ENCODE results near the gene PCGF2.

GRCh38 chr17:38717139-38717745, 30.9 kb downstream of the PCGF2 start:
- TF ChIP-seq CTCF (IDR thresholded peaks at IDR 0.05) = no peak
- TF ChIP-seq POLR2A (IDR thresholded peaks at IDR 0.05) = no peak
- no peak for TF ChIP-seq POLR2AphosphoS5 (IDR thresholded peaks at IDR 0.05)
- TF ChIP-seq EP300 (IDR thresholded peaks at IDR 0.05) = no peak

Measured in suprapubic skin (tissue), 4 donors.